Measurements from ENCODE around the gene UPK1A. TPM values are rescaled to one million over a fixed set of nuclear protein-coding genes. Genes with fewer than 3 reads are reported as not detected.

Gene UPK1A
- total and polyA plus RNA-seq, 2 of the 8 experiments (the other 6 are each of a cell fraction or from before 2014, with no cell fraction given), result 0.56 to 9.9 TPM

DNA sequence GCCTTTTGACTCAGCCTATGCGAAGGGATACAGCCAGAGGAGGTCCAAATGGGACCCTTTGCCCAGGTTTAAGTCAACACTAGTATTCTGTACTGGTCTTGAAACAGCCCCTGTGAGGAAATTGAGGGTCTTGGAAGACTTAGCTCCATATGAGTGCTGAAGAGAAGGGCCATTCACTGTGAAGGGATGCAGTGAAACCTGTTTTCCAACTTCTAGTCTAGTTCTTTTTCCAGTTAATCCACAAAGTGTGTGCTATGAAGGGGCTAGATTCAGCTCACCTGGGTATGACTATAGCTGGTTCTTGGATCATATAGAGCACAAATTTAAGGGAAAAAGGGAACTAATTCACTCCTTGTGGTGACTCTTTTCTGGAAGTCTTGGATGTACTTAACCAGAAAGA, 42.1 kb downstream of the UPK1A start:
- DNase-seq (ENCODE audit: low read depth in 1 of 2, low spot score in 2 of 2), result no peak
- H2BK120ac ChIP-seq (replicated peaks; ENCODE audit: low read depth, low read length), result no peak overlapping the region
- no peak for TF ChIP-seq ATF2 (IDR thresholded peaks at IDR 0.05; ENCODE audit: low read length)
- TF ChIP-seq POLR2A (IDR thresholded peaks at IDR 0.05; ENCODE audit: control extremely low read depth in 1 of 2, low read depth in 2 of 2, low read length in 2 of 2), result no peak
- TF ChIP-seq CTBP2 (IDR thresholded peaks at IDR 0.05; ENCODE audit: borderline replicate concordance, insufficient read depth, insufficient read length, low read length), result no peak
- TF ChIP-seq NANOG (IDR thresholded peaks at IDR 0.05; ENCODE audit: insufficient read depth, low read depth, low read length, poor library complexity, severe bottlenecking), result no peak
- TF ChIP-seq CHD2 (IDR thresholded peaks at IDR 0.05; ENCODE audit: low read length), result no peak
- TF ChIP-seq KDM4A (IDR thresholded peaks at IDR 0.05; ENCODE audit: low read depth, low read length, severe bottlenecking), result no peak
- TF ChIP-seq POU5F1 (IDR thresholded peaks at IDR 0.05; ENCODE audit: low read depth, low read length), result no peak
- no peak for TF ChIP-seq PHF8 (conservative IDR thresholded peaks at IDR 0.05; ENCODE audit: low read depth, low read length)
- TF ChIP-seq POLR2AphosphoS5 (IDR thresholded peaks at IDR 0.05; ENCODE audit: low read depth, low read length), result no peak
- no peak for TF ChIP-seq SUZ12 (IDR thresholded peaks at IDR 0.05; ENCODE audit: low read length)
- TF ChIP-seq BACH1 (IDR thresholded peaks at IDR 0.05; ENCODE audit: low read length), result no peak
- TF ChIP-seq ASH2L (IDR thresholded peaks at IDR 0.05; ENCODE audit: low read length), result no peak

More for the DNA sequence above, 42.1 kb downstream of the UPK1A start:
- no peak overlapping the region for H4K5ac ChIP-seq (ENCODE audit: insufficient read length, low read depth, low read length)
- POLR2A ChIA-PET (ENCODE audit: partially characterized antibody), result interaction anchor here (1.2 kb wide), 1 partner anchor 202 kb away, joined by 3 read pairs; no protein-coding TSS in a partner anchor
- H4K8ac ChIP-seq (ENCODE audit: extremely low read depth, insufficient read depth, low read length), result no peak overlapping the region
- no peak overlapping the region for H3K4me3 ChIP-seq (ENCODE audit: extremely low read depth in 1 of 4, insufficient read depth in 2 of 4, low read depth in 3 of 4, low read length in 4 of 4)
- H3K56ac ChIP-seq (replicated peaks; ENCODE audit: insufficient read length, low read depth, low read length), result no peak overlapping the region
- no peak overlapping the region for H3K14ac ChIP-seq (ENCODE audit: insufficient read length)
- H3K23ac ChIP-seq (ENCODE audit: insufficient read length), result no peak overlapping the region
- H2BK12ac ChIP-seq (ENCODE audit: low read depth, low read length), result no peak overlapping the region
- H3K4ac ChIP-seq (replicated peaks; ENCODE audit: insufficient read length, low read depth, low read length), result no peak overlapping the region
- H2BK5ac ChIP-seq (ENCODE audit: low read depth, low read length), result no peak overlapping the region
- peaks cover 2 to 11% (median 9%) of the 10 kb centered on the region in 4 experiments; a peak in 6 of 7 replicates for H3K27me3 ChIP-seq (replicated peaks in 1 of 4; ENCODE audit: control insufficient read depth in 3 of 4, extremely low read depth in 1 of 4, insufficient read depth in 3 of 4, low read length in 3 of 4)
- no peaks in the 10 kb centered on the region for H3K79me2 ChIP-seq (ENCODE audit: control insufficient read depth in 1 of 2, insufficient read depth in 2 of 2, low read length in 2 of 2)
- H4K91ac ChIP-seq (replicated peaks; ENCODE audit: insufficient read length, low read length), result no peak overlapping the region
- no peak overlapping the region for H2AFZ ChIP-seq (ENCODE audit: low read length)
- no peak for FAIRE-seq
- no peaks in the 10 kb centered on the region for H3K23me2 ChIP-seq (ENCODE audit: low read depth, low read length)
- CTCF ChIA-PET (ENCODE audit: partially characterized antibody), result interaction anchor here (0.9 to 8.4 kb wide), 4 partner anchors 8 to 152 kb away, joined by 3 to 67 read pairs (median 3); no protein-coding TSS in a partner anchor
- H2AK5ac ChIP-seq (ENCODE audit: low read depth, low read length), result no peak overlapping the region
- H3K4me1 ChIP-seq (replicated peaks in 1 of 4; ENCODE audit: control insufficient read depth in 3 of 4, insufficient read depth in 4 of 4, low read length in 3 of 4), result peaks cover 0 to 8% (median 1%) of the 10 kb centered on the region in 4 experiments; a peak in 2 of 7 replicates
- H3K9me3 ChIP-seq (ENCODE audit: insufficient read depth in 2 of 2, low read depth in 1 of 2, low read length in 1 of 2), result peaks cover 0 to 3% of the 10 kb centered on the region in 2 experiments; a peak in 1 of 4 replicates
- no peaks in the 10 kb centered on the region; a peak in 1 of 8 replicates for H3K36me3 ChIP-seq (ENCODE audit: control insufficient read depth in 2 of 4, insufficient read depth in 4 of 4, low read length in 3 of 4)
- H2BK20ac ChIP-seq (ENCODE audit: low read length), result no peak overlapping the region
- H3K79me1 ChIP-seq (ENCODE audit: low read depth, low read length), result no peaks in the 10 kb centered on the region
- H3K4me2 ChIP-seq (ENCODE audit: insufficient read depth in 1 of 2, low read depth in 2 of 2, low read length in 2 of 2), result no peak overlapping the region
- no peak overlapping the region for H3K18ac ChIP-seq (ENCODE audit: extremely low read depth, low read length)
- peaks cover 1 to 2% of the 10 kb centered on the region in 2 experiments for H4K20me1 ChIP-seq (replicated peaks in 1 of 2; ENCODE audit: control insufficient read depth in 1 of 2, insufficient read depth in 2 of 2, low read length in 2 of 2)
- WGBS, 2 experiments (ENCODE audit: extremely low coverage in 1 of 2, insufficient coverage in 1 of 2, insufficient read length in 1 of 2, insufficient replicate concordance in 2 of 2, low coverage in 1 of 2, low lambda C conversion rate in 2 of 2, missing lambda C conversion rate in 1 of 2), result 92% methylated on average over 1 of the region's 1 CpG; no CpG with 5 or more reads in 1 of the 2 experiments
- H3K27ac ChIP-seq (ENCODE audit: low read depth, low read length), result no peak overlapping the region
- H2BK15ac ChIP-seq (ENCODE audit: low read length), result no peak overlapping the region
- H3K9ac ChIP-seq (replicated peaks in 1 of 4; ENCODE audit: extremely low read depth in 1 of 4, low read depth in 3 of 4, low read length in 3 of 4), result no peak overlapping the region

Data from H1 (cell line).